H1 (cell line): ENCODE data around the gene RRAD. TPM values are rescaled to one million over a fixed set of nuclear protein-coding genes. Genes with fewer than 3 reads are reported as not detected.
"Not testable (repeated sequence)": the region's sequence is repeated elsewhere in the genome, so short reads cannot be mapped to it uniquely, and the experiment has no call there.

Source experiments
- CTCF ChIA-PET: fragments of 300-600 bp; sonication (Branson Sonifier 250); formaldehyde crosslinking; loops from one replicate; lab custom pipeline; 2021; ENCODE audit not compliant: partially characterized antibody; lab: Charles Lee
- POLR2A ChIA-PET: fragments of 300-600 bp; sonication (Branson Sonifier 250); formaldehyde crosslinking; loops from one replicate; lab custom pipeline; 2021; ENCODE audit warnings: inconsistent platforms; ENCODE audit not compliant: partially characterized antibody; lab: Charles Lee
- DNase-seq, 2 experiments: peaks; one replicate each; pipeline versions ENCODE4 v3.0.0 to v3.0.0-alpha.2; 2010 to 2022; ENCODE audit warnings: low spot score in 2 of 2, low read depth in 1 of 2, mixed read lengths in 1 of 2
- FAIRE-seq: peaks from 2 replicates; lab custom pipeline; 2011; peaks lifted over from hg19 to GRCh38; lab: Jason Lieb, UNC
- H2AFZ ChIP-seq: 2 replicates; pipeline ENCODE4 v1.8.1; 2012; ENCODE audit warnings: low read length, inconsistent platforms
- H2AK5ac ChIP-seq: 2 replicates; pipeline ENCODE4 v1.6.1; 2013; ENCODE audit warnings: low read depth, low read length
- H2BK120ac ChIP-seq: replicated peaks from 2 replicates; pipeline ENCODE3; 2013; ENCODE audit warnings: low read depth, low read length, inconsistent platforms
- H2BK12ac ChIP-seq: 2 replicates; pipeline ENCODE4 v1.6.1; 2013; ENCODE audit warnings: low read depth, low read length
- H2BK15ac ChIP-seq: 2 replicates; pipeline ENCODE4 v1.6.1; 2013; ENCODE audit warnings: low read length
- H2BK20ac ChIP-seq: 2 replicates; pipeline ENCODE4 v1.6.1; 2013; ENCODE audit warnings: low read length
- H2BK5ac ChIP-seq: 2 replicates; pipeline ENCODE4 v1.6.1; 2013; ENCODE audit warnings: low read depth, low read length
- H3K14ac ChIP-seq: 2 replicates; pipeline ENCODE4 v1.6.1; 2013; ENCODE audit warnings: inconsistent platforms; ENCODE audit not compliant: insufficient read length
- H3K18ac ChIP-seq: 2 replicates; pipeline ENCODE4 v1.6.1; 2013; ENCODE audit warnings: low read length; ENCODE audit errors: extremely low read depth
- H3K23ac ChIP-seq: 2 replicates; pipeline ENCODE4 v1.6.1; 2013; ENCODE audit warnings: inconsistent platforms; ENCODE audit not compliant: insufficient read length
- H3K23me2 ChIP-seq: 2 replicates; pipeline ENCODE4 v1.6.1; 2013; ENCODE audit warnings: low read depth, low read length
- H3K27ac ChIP-seq: 2 replicates; pipeline ENCODE4 v1.6.1; 2011; ENCODE audit warnings: low read depth, low read length, inconsistent platforms
- H3K27me3 ChIP-seq, 4 experiments: replicated peaks in 1 of 4; 1 replicate in 1 of 4; 2 replicates in 3 of 4; pipeline versions ENCODE4 v1.6.1 to v1.8.1; 2011 to 2013; ENCODE audit warnings: low read length in 3 of 4, mild to moderate bottlenecking in 3 of 4, inconsistent platforms in 2 of 4, mixed read lengths in 2 of 4, moderate library complexity in 1 of 4; ENCODE audit not compliant: control insufficient read depth in 3 of 4, insufficient read depth in 3 of 4; ENCODE audit errors: extremely low read depth in 1 of 4
- H3K36me3 ChIP-seq, 4 experiments: 2 replicates each; pipeline versions ENCODE4 v1.6.1 to v1.8.1; 2011 to 2013; ENCODE audit warnings: mild to moderate bottlenecking in 4 of 4, low read length in 3 of 4, moderate library complexity in 2 of 4, control low read depth in 1 of 4, inconsistent platforms in 1 of 4; ENCODE audit not compliant: insufficient read depth in 4 of 4, control insufficient read depth in 2 of 4
- H3K4ac ChIP-seq: replicated peaks from 2 replicates; pipeline ENCODE3; 2013; ENCODE audit warnings: low read length, low read depth, mixed read lengths, inconsistent platforms; ENCODE audit not compliant: insufficient read length
- H3K4me1 ChIP-seq, 4 experiments: replicated peaks in 1 of 4; 1 replicate in 1 of 4; 2 replicates in 3 of 4; pipeline versions ENCODE4 v1.6.1 to v1.8.1; 2011 to 2013; ENCODE audit warnings: low read length in 3 of 4, inconsistent platforms in 2 of 4, mixed read lengths in 1 of 4; ENCODE audit not compliant: insufficient read depth in 4 of 4, control insufficient read depth in 3 of 4
- H3K4me2 ChIP-seq, 2 experiments: 2 replicates each; pipeline versions ENCODE4 v1.6.1 to v1.8.1; 2011 to 2013; ENCODE audit warnings: low read depth in 2 of 2, low read length in 2 of 2, control low read depth in 1 of 2, inconsistent platforms in 1 of 2, mild to moderate bottlenecking in 1 of 2; ENCODE audit not compliant: insufficient read depth in 1 of 2
- H3K4me3 ChIP-seq, 4 experiments: fragments of 200-600, 300-600 bp in 1 of 4; sonication (generic), shearing (Covaris generic), sonication (Bioruptor Twin) in 1 of 4; 2 replicates each; pipeline versions ENCODE4 v1.5.1 to v1.8.1; 2011 to 2016; ENCODE audit warnings: low read length in 4 of 4, low read depth in 3 of 4, control low read depth in 2 of 4, inconsistent platforms in 2 of 4, mild to moderate bottlenecking in 2 of 4, mixed read lengths in 1 of 4, moderate library complexity in 1 of 4; ENCODE audit not compliant: insufficient read depth in 2 of 4; ENCODE audit errors: extremely low read depth in 1 of 4
- H3K56ac ChIP-seq: replicated peaks from 2 replicates; pipeline ENCODE3; 2013; ENCODE audit warnings: low read depth, mild to moderate bottlenecking, mixed read lengths, low read length, inconsistent platforms; ENCODE audit not compliant: insufficient read length
- H3K79me1 ChIP-seq: 2 replicates; pipeline ENCODE4 v1.6.1; 2013; ENCODE audit warnings: low read depth, low read length, control low read depth
- H3K79me2 ChIP-seq, 2 experiments: 2 replicates each; pipeline versions ENCODE4 v1.6.1 to v1.8.1; 2012 to 2013; ENCODE audit warnings: low read length in 2 of 2, mild to moderate bottlenecking in 2 of 2, inconsistent platforms in 1 of 2; ENCODE audit not compliant: insufficient read depth in 2 of 2, control insufficient read depth in 1 of 2
- H3K9ac ChIP-seq, 4 experiments: replicated peaks in 1 of 4; 1 replicate in 1 of 4; 2 replicates in 3 of 4; pipeline versions ENCODE4 v1.6.1 to v1.8.1; 2011 to 2013; ENCODE audit warnings: low read depth in 3 of 4, low read length in 3 of 4, control low read depth in 2 of 4, mild to moderate bottlenecking in 2 of 4, moderate library complexity in 2 of 4, inconsistent platforms in 1 of 4; ENCODE audit errors: extremely low read depth in 1 of 4
- H3K9me3 ChIP-seq, 2 experiments: 2 replicates each; pipeline versions ENCODE4 v1.6.1 to v1.8.1; 2012 to 2013; ENCODE audit warnings: mild to moderate bottlenecking in 2 of 2, moderate library complexity in 2 of 2, control low read depth in 1 of 2, inconsistent platforms in 1 of 2, low read depth in 1 of 2, low read length in 1 of 2, mixed read lengths in 1 of 2; ENCODE audit not compliant: insufficient read depth in 2 of 2
- H4K20me1 ChIP-seq, 2 experiments: replicated peaks in 1 of 2; 2 replicates each; pipeline versions ENCODE3 to v1.8.1; 2011 to 2013; ENCODE audit warnings: inconsistent platforms in 2 of 2, low read length in 2 of 2, mild to moderate bottlenecking in 1 of 2; ENCODE audit not compliant: insufficient read depth in 2 of 2, control insufficient read depth in 1 of 2
- H4K5ac ChIP-seq: 2 replicates; pipeline ENCODE4 v1.6.1; 2013; ENCODE audit warnings: low read length, low read depth, mixed read lengths, inconsistent platforms; ENCODE audit not compliant: insufficient read length
- H4K8ac ChIP-seq: 2 replicates; pipeline ENCODE4 v1.8.0; 2013; ENCODE audit warnings: mild to moderate bottlenecking, moderate library complexity, low read length, inconsistent platforms; ENCODE audit not compliant: insufficient read depth; ENCODE audit errors: extremely low read depth
- H4K91ac ChIP-seq: replicated peaks from 2 replicates; pipeline ENCODE3; 2013; ENCODE audit warnings: low read length, mixed read lengths, inconsistent platforms; ENCODE audit not compliant: insufficient read length
- WGBS, 2 experiments: shearing (Covaris generic) in 1 of 2; methylation state at CpG; one replicate each; pipeline versions ENCODE4 v1.1.6 to v1.1.7; 2013 to 2015; ENCODE audit warnings: low lambda C conversion rate in 2 of 2, mixed read lengths in 2 of 2, inconsistent platforms in 1 of 2, low coverage in 1 of 2, missing lambda C conversion rate in 1 of 2; ENCODE audit not compliant: insufficient replicate concordance in 2 of 2, insufficient coverage in 1 of 2, insufficient read length in 1 of 2; ENCODE audit errors: extremely low coverage in 1 of 2, missing lambda C conversion rate in 1 of 2; 5-methylcytosine and 5-hydroxymethylcytosine counted together
- polyA plus RNA-seq, 7 experiments: library from polyadenylated mRNA; depleted of rRNA in 3 of 7; stranded (reverse) in 5 of 7; unstranded in 2 of 7; fragments of >200 nt in 5 of 7; fragments of 200-250 nt in 2 of 7; gene quantifications; 1 replicate in 5 of 7; 2 replicates in 1 of 7; 4 replicates in 1 of 7; pipeline versions ENCODE4 v1.2.1 to v1.2.3, GENCODE V29; 2011 to 2013; ENCODE audit warnings: missing spikeins in 2 of 7, mixed read lengths in 2 of 7
- total RNA-seq: library from RNA; stranded (reverse); fragmentation: NEBNext Ultra II Directional; extraction: Animal tissue kit (Norgen Biotek cat#: 25700); gene quantifications from 2 replicates; pipeline ENCODE4 v1.2.1, GENCODE V29; 2021

Gene RRAD
- total and polyA plus RNA-seq, 2 of the 8 experiments (the other 6 are each of a cell fraction or from before 2014, with no cell fraction given): 0.17 TPM; not detected in 1

- FAIRE-seq, H3K14ac ChIP-seq, H4K20me1 ChIP-seq, H3K4ac ChIP-seq, H3K27ac ChIP-seq, H3K56ac ChIP-seq, H2BK12ac ChIP-seq, H3K79me2 ChIP-seq, H3K79me1 ChIP-seq, DNase-seq, H3K4me2 ChIP-seq, H2BK5ac ChIP-seq, H3K23ac ChIP-seq, H2BK15ac ChIP-seq, H3K36me3 ChIP-seq, H3K9ac ChIP-seq, H2BK120ac ChIP-seq, H4K5ac ChIP-seq, H3K9me3 ChIP-seq, H2AFZ ChIP-seq, H4K8ac ChIP-seq, H3K4me1 ChIP-seq, H2AK5ac ChIP-seq, H3K23me2 ChIP-seq, POLR2A ChIA-PET, H3K4me3 ChIP-seq, H3K27me3 ChIP-seq, H2BK20ac ChIP-seq, H4K91ac ChIP-seq, H3K18ac ChIP-seq: not testable (repeated sequence)
- CTCF ChIA-PET: interaction anchor here (0.6 to 12.2 kb wide), 9 partner anchors 9 to 242 kb away, joined by 3 to 130 read pairs (median 5); partner anchors contain the start of gene CES4A
- 67% methylated on average over 1 of the region's 1 CpG; no CpG with 5 or more reads in 1 of the 2 experiments for WGBS, 2 experiments
These were observed 30.8 kb upstream of the RRAD start for GRCh38 chr16:66956154-66956457.

GRCh38 chr16:66955363-66956153, 30.2 kb upstream of the RRAD start:
- H4K91ac ChIP-seq, H2BK20ac ChIP-seq, H3K27me3 ChIP-seq, H3K36me3 ChIP-seq, H3K27ac ChIP-seq, H3K18ac ChIP-seq, H2AFZ ChIP-seq, H3K9me3 ChIP-seq, H3K9ac ChIP-seq, H3K79me2 ChIP-seq, H3K4me3 ChIP-seq, H4K5ac ChIP-seq, H3K4ac ChIP-seq, POLR2A ChIA-PET, H3K23me2 ChIP-seq, H2BK120ac ChIP-seq, H3K56ac ChIP-seq, H2BK5ac ChIP-seq, H3K79me1 ChIP-seq, H3K14ac ChIP-seq, H3K4me1 ChIP-seq, H3K4me2 ChIP-seq, DNase-seq, H2BK12ac ChIP-seq, H3K23ac ChIP-seq, FAIRE-seq, H4K20me1 ChIP-seq, H2AK5ac ChIP-seq, H4K8ac ChIP-seq, H2BK15ac ChIP-seq: not testable (repeated sequence)
- CTCF ChIA-PET: interaction anchor here (0.6 to 12.2 kb wide), 8 partner anchors 9 to 242 kb away, joined by 3 to 130 read pairs (median 6); no protein-coding TSS in a partner anchor
- WGBS, 2 experiments: 89% methylated on average over 17 of the region's 17 CpGs; no CpG with 5 or more reads in 1 of the 2 experiments
